Measurements from ENCODE around the gene IL37.

The IL37 gene

GRCh38 chr2:112885506-112885902 is 25.5 kb upstream of the IL37 start:
- no peaks in the 10 kb centered on the region for H3K36me3 ChIP-seq (replicated peaks)
- H3K27ac ChIP-seq, result no peak overlapping the region
- no peak overlapping the region for H3K4me3 ChIP-seq (ENCODE audit: low read depth, low read length)
- DNase-seq, result no peak
- H3K27me3 ChIP-seq (replicated peaks), result no peaks in the 10 kb centered on the region
- TF ChIP-seq CTCF (IDR thresholded peaks at IDR 0.05; ENCODE audit: low read depth, low read length, missing control alignments), result no peak
- in situ Hi-C loops (cut with HindIII; ENCODE audit: low pct_ligation_motif_present, low sequenced_read_pairs), result no loop called here

GRCh38 chr2:112886291-112886690 is 24.7 kb upstream of the IL37 start:
- Histone ChIP-seq H3K27ac (no peak overlapping the region), H3K27me3 (replicated peaks) (no peaks in the 10 kb centered on the region), H3K4me3 (ENCODE audit: low read depth, low read length) (no peak overlapping the region), H3K36me3 (replicated peaks) (no peaks in the 10 kb centered on the region)
- no peak for DNase-seq
- no peak for TF ChIP-seq CTCF (IDR thresholded peaks at IDR 0.05; ENCODE audit: low read depth, low read length, missing control alignments)
- in situ Hi-C loops (cut with HindIII; ENCODE audit: low pct_ligation_motif_present, low sequenced_read_pairs), result no loop called here

- DNase-seq, result no peak
- in situ Hi-C loops (cut with HindIII; ENCODE audit: low pct_ligation_motif_present, low sequenced_read_pairs), result no loop called here
- no peak for TF ChIP-seq CTCF (IDR thresholded peaks at IDR 0.05; ENCODE audit: low read depth, low read length, missing control alignments)
- Histone ChIP-seq H3K27ac (no peak overlapping the region), H3K27me3 (replicated peaks) (no peaks in the 10 kb centered on the region), H3K36me3 (replicated peaks) (no peaks in the 10 kb centered on the region), H3K4me3 (ENCODE audit: low read depth, low read length) (no peak overlapping the region)
Observed at GRCh38 chr2:112887964-112888749, 22.8 kb upstream of the IL37 start.

- in situ Hi-C loops (cut with HindIII; ENCODE audit: low pct_ligation_motif_present, low sequenced_read_pairs), result no loop called here
Observed at GRCh38 chr2:112889976-112890375, 21.0 kb upstream of the IL37 start.

GRCh38 chr2:112891385-112891831 is 19.6 kb upstream of the IL37 start:
- in situ Hi-C loops (cut with HindIII; ENCODE audit: low pct_ligation_motif_present, low sequenced_read_pairs), result no loop called here
- Histone ChIP-seq H3K27ac (no peak overlapping the region), H3K27me3 (replicated peaks) (no peaks in the 10 kb centered on the region), H3K36me3 (replicated peaks) (no peaks in the 10 kb centered on the region), H3K4me3 (ENCODE audit: low read depth, low read length) (no peak overlapping the region)
- TF ChIP-seq CTCF (IDR thresholded peaks at IDR 0.05; ENCODE audit: low read depth, low read length, missing control alignments), result no peak
- DNase-seq, result no peak

More at GRCh38 chr2:112889976-112890375, 21.0 kb upstream of the IL37 start:
- Histone ChIP-seq H3K4me3 (ENCODE audit: low read depth, low read length) (no peak overlapping the region), H3K36me3 (replicated peaks) (no peaks in the 10 kb centered on the region), H3K27ac (no peak overlapping the region), H3K27me3 (replicated peaks) (no peaks in the 10 kb centered on the region)
- DNase-seq, result no peak
- TF ChIP-seq CTCF (IDR thresholded peaks at IDR 0.05; ENCODE audit: low read depth, low read length, missing control alignments), result no peak

- H3K27me3 ChIP-seq (replicated peaks), result no peaks in the 10 kb centered on the region
- no peak overlapping the region for H3K4me3 ChIP-seq (ENCODE audit: low read depth, low read length)
- TF ChIP-seq CTCF (IDR thresholded peaks at IDR 0.05; ENCODE audit: low read depth, low read length, missing control alignments), result no peak
- DNase-seq, result no peak
- no peak overlapping the region for H3K27ac ChIP-seq
- H3K36me3 ChIP-seq (replicated peaks), result no peaks in the 10 kb centered on the region
- in situ Hi-C loops (cut with HindIII; ENCODE audit: low pct_ligation_motif_present, low sequenced_read_pairs), result no loop called here
Observed at GRCh38 chr2:112893752-112894151, 17.2 kb upstream of the IL37 start.
